OCI-LY1 (cell line): ENCODE data around the gene PNKP.

Experiments
- H2AFZ ChIP-seq: fragments of 200-600 bp; sonication (generic), shearing (Covaris generic); 2 replicates; pipeline ENCODE4 v1.6.0; 2014; ENCODE audit warnings: antibody characterized with exemption, mild to moderate bottlenecking, low read length
- H3F3A ChIP-seq: fragments of 200-600 bp; sonication (generic), shearing (Covaris generic); 2 replicates; pipeline ENCODE4 v1.6.0; 2014; ENCODE audit warnings: mild to moderate bottlenecking, antibody characterized with exemption, low read length, moderate library complexity; ENCODE audit not compliant: insufficient read depth
- H3K27ac ChIP-seq: fragments of 200-600 bp; sonication (generic); 2 replicates; pipeline ENCODE4 v1.5.1; 2014; ENCODE audit warnings: low read length, mixed run types, mild to moderate bottlenecking, low read depth; ENCODE audit not compliant: poor library complexity, severe bottlenecking
- H3K27me3 ChIP-seq: fragments of 200-600 bp; sonication (generic); 2 replicates; pipeline ENCODE4 v1.6.0; 2014; ENCODE audit warnings: antibody characterized with exemption, mild to moderate bottlenecking, low read length, moderate library complexity; ENCODE audit not compliant: insufficient read depth
- H3K36me3 ChIP-seq: fragments of 200-600 bp; sonication (generic); 2 replicates; pipeline ENCODE4 v1.6.1; 2014; ENCODE audit warnings: mild to moderate bottlenecking, antibody characterized with exemption, low read length, moderate library complexity, mixed read lengths; ENCODE audit not compliant: insufficient read depth
- H3K4me1 ChIP-seq: fragments of 200-600 bp; sonication (generic); 2 replicates; pipeline ENCODE4 v1.5.1; 2014; ENCODE audit warnings: mild to moderate bottlenecking, low read length, moderate library complexity; ENCODE audit not compliant: insufficient read depth, severe bottlenecking
- H3K4me2 ChIP-seq: fragments of 200-600 bp; sonication (generic), shearing (Covaris generic); 2 replicates; pipeline ENCODE4 v1.6.1; 2014; ENCODE audit warnings: low read length
- H3K4me3 ChIP-seq: fragments of 200-600 bp; sonication (generic); 2 replicates; pipeline ENCODE4 v1.5.1; 2014; ENCODE audit warnings: low read length, low read depth, mild to moderate bottlenecking, mixed read lengths; ENCODE audit not compliant: poor library complexity, severe bottlenecking
- H3K79me2 ChIP-seq: fragments of 200-600 bp; shearing (Covaris generic); 2 replicates; pipeline ENCODE4 v1.6.1; 2016; ENCODE audit warnings: mixed run types, low read length, mixed read lengths; ENCODE audit not compliant: insufficient read depth
- H3K9ac ChIP-seq: fragments of 200-600 bp; sonication (generic), shearing (Covaris generic); 2 replicates; pipeline ENCODE4 v1.6.1; 2014; ENCODE audit warnings: mild to moderate bottlenecking, low read length, mixed read lengths
- H3K9me2 ChIP-seq: fragments of 200-600 bp; sonication (generic), shearing (Covaris generic); 2 replicates; pipeline ENCODE4 v1.6.1; 2014; ENCODE audit warnings: low read depth, mild to moderate bottlenecking, low read length, mixed read lengths
- H3K9me3 ChIP-seq: fragments of 200-600 bp; shearing (Covaris generic); 2 replicates; pipeline ENCODE4 v1.6.1; 2014; ENCODE audit warnings: low read length, mixed read lengths
- H4K20me1 ChIP-seq: fragments of 200-600 bp; sonication (generic), shearing (Covaris generic); 2 replicates; pipeline ENCODE4 v1.6.0; 2016; ENCODE audit warnings: mild to moderate bottlenecking, low read length; ENCODE audit not compliant: insufficient read depth
- EZH2 ChIP-seq: fragments of 200-600 bp; sonication (generic), shearing (Covaris generic); IDR thresholded peaks from 2 replicates; pipeline ENCODE4 v1.8.0; 2017; ENCODE audit warnings: borderline replicate concordance, mixed run types, mild to moderate bottlenecking, antibody characterized with exemption, low read length, moderate library complexity, mixed read lengths
- TF ChIP-seq, protein P1 (sequence below): fragments of 200-600 bp; sonication (generic), shearing (Covaris generic); IDR thresholded peaks from 2 replicates; pipeline ENCODE4 v1.5.1; 2017; ENCODE audit warnings: mild to moderate bottlenecking, antibody characterized with exemption, low read length, moderate library complexity, mixed read lengths

The PNKP gene

DNA sequence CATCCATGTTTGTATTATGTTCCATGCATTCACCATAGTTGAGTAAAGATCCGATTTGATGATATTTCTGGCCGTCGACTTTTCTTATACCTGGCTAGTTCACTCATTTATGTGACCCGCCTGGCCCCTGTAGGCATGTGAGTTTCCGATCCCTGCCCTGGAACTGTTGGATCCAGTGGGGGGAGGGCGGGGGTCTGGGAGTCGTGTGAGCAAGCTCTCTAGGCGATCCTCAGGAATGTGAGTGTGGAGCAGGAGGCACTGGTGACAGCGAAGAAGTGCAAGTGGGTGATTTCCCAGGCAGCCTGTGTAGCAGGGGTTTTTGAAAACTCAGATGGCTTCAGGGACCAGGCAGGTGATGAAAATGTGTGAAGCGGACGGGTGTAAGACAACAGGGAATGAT, 27.1 kb downstream of the PNKP start:
- Histone ChIP-seq H3K4me3 (no peak overlapping the region), H3K36me3 (peaks cover 64% of the 10 kb centered on the region), H2AFZ (no peak overlapping the region), H4K20me1 (no peaks in the 10 kb centered on the region), H3K27ac (no peak overlapping the region), H3K9me3 (no peaks in the 10 kb centered on the region), H3K9me2 (no peaks in the 10 kb centered on the region), H3K4me1 (peaks cover 33% of the 10 kb centered on the region), H3K9ac (no peak overlapping the region), H3K79me2 (no peaks in the 10 kb centered on the region), H3K4me2 (no peak overlapping the region), H3K27me3 (no peaks in the 10 kb centered on the region), H3F3A (peaks cover 7% of the 10 kb centered on the region; the same call in 1 of the 2 replicates)
- no peak for TF ChIP-seq EZH2
- TF ChIP-seq, protein P1, sequence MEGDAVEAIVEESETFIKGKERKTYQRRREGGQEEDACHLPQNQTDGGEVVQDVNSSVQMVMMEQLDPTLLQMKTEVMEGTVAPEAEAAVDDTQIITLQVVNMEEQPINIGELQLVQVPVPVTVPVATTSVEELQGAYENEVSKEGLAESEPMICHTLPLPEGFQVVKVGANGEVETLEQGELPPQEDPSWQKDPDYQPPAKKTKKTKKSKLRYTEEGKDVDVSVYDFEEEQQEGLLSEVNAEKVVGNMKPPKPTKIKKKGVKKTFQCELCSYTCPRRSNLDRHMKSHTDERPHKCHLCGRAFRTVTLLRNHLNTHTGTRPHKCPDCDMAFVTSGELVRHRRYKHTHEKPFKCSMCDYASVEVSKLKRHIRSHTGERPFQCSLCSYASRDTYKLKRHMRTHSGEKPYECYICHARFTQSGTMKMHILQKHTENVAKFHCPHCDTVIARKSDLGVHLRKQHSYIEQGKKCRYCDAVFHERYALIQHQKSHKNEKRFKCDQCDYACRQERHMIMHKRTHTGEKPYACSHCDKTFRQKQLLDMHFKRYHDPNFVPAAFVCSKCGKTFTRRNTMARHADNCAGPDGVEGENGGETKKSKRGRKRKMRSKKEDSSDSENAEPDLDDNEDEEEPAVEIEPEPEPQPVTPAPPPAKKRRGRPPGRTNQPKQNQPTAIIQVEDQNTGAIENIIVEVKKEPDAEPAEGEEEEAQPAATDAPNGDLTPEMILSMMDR, result no peak

DNA sequence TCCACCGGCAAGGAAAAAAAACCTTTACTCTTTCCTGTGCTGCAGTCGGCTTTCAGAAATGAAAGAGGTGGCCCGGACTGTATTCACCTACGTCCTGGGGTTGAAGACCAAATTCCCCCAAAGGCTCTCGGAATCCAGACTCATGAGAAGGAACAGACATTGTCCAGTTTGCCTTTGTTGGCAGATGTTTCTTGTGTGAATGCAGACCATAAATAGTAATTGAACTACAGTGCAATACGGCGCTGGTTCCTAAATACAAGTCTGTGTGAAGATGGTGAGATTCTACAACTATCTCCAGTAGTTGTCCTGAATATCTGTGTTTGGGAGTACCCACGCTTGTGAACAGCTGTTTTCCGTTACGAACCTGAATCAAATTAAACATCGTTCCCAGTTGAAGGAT, 27.7 kb downstream of the PNKP start:
- Histone ChIP-seq H3K9ac (no peak overlapping the region), H3K9me2 (no peaks in the 10 kb centered on the region), H3K27ac (no peak overlapping the region), H3K4me2 (no peak overlapping the region), H3K27me3 (no peaks in the 10 kb centered on the region), H3K4me3 (no peak overlapping the region), H3K9me3 (no peaks in the 10 kb centered on the region), H3K4me1 (peaks cover 30% of the 10 kb centered on the region), H2AFZ (no peak overlapping the region), H4K20me1 (no peaks in the 10 kb centered on the region), H3K36me3 (peaks cover 70% of the 10 kb centered on the region), H3F3A (peaks cover 7% of the 10 kb centered on the region; the same call in 1 of the 2 replicates), H3K79me2 (no peaks in the 10 kb centered on the region)
- TF ChIP-seq, protein P1, result no peak
- TF ChIP-seq EZH2, result no peak

DNA sequence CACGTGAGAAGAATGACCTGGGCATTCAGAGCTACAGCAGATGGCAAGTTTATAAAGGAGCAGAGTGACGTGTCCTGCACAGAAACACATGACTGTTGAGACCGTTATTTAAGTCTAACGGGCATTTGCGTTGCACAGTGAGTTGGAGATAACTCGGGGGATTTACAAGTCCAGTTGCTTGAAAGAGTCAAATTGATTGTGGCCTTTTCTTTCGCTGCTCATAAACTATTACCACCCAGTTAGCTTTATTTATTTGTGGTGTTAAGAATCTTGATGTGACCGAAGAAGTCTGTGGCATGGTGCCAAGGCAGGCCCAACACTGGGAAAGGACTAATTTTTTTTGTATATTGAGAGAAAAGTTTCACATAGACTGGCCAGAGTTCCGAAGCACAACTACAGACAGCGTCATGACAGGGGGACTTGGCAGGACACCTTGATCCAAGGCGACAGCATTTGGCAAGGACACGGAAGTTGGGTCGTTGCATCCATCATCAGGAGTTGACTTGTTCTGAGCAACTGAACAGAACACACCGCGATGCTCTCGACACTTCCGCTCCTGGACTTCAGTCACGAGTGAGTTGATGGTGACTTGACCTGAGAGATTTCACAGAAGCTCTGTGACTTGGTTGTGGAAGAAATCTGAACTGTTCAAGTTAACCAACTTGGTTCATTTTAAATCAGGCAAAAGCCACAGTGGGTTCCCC, 28.3 kb downstream of the PNKP start:
- H3K36me3 ChIP-seq, result peaks cover 77% of the 10 kb centered on the region
- TF ChIP-seq EZH2, result no peak
- TF ChIP-seq, protein P1, result no peak
- H3K27ac ChIP-seq, result no peak overlapping the region

More for the DNA sequence above, 28.3 kb downstream of the PNKP start:
- peaks cover 23% of the 10 kb centered on the region for H3K4me1 ChIP-seq
- no peaks in the 10 kb centered on the region for H3K9me2 ChIP-seq
- no peaks in the 10 kb centered on the region for H3K27me3 ChIP-seq
- no peaks in the 10 kb centered on the region for H3K79me2 ChIP-seq
- H4K20me1 ChIP-seq, result no peaks in the 10 kb centered on the region
- H2AFZ ChIP-seq, result no peak overlapping the region
- H3K9ac ChIP-seq, result no peak overlapping the region
- peaks cover 7% of the 10 kb centered on the region; the same call in 1 of the 2 replicates for H3F3A ChIP-seq
- no peaks in the 10 kb centered on the region for H3K9me3 ChIP-seq
- no peak overlapping the region for H3K4me3 ChIP-seq
- no peak overlapping the region for H3K4me2 ChIP-seq
